Gastrocnemius medialis (tissue), 4 donors: ENCODE measurements around the gene SEMA3D.

Source experiments
- POLR2A ChIP-seq, 2 donors: fragments of 450-650 bp; IDR thresholded peaks; one replicate each; pipeline ENCODE4 v1.6.1; 2017; ENCODE audit warnings: antibody characterized with exemption in 2 of 2, mild to moderate bottlenecking in 2 of 2, moderate library complexity in 2 of 2
- TF ChIP-seq, protein P1 (sequence below), 5 experiments: fragments of 450-650 bp in 3 of 5; fragments of 200-600 bp in 2 of 5; sonication (generic) in 2 of 5; IDR thresholded peaks in 4 of 5; conservative IDR thresholded peaks in 1 of 5; 1 replicate in 4 of 5; 2 replicates in 1 of 5; pipeline ENCODE4 v1.5.1; 2016 to 2019; ENCODE audit warnings: antibody characterized with exemption in 5 of 5, mild to moderate bottlenecking in 3 of 5, moderate library complexity in 3 of 5

DNA sequence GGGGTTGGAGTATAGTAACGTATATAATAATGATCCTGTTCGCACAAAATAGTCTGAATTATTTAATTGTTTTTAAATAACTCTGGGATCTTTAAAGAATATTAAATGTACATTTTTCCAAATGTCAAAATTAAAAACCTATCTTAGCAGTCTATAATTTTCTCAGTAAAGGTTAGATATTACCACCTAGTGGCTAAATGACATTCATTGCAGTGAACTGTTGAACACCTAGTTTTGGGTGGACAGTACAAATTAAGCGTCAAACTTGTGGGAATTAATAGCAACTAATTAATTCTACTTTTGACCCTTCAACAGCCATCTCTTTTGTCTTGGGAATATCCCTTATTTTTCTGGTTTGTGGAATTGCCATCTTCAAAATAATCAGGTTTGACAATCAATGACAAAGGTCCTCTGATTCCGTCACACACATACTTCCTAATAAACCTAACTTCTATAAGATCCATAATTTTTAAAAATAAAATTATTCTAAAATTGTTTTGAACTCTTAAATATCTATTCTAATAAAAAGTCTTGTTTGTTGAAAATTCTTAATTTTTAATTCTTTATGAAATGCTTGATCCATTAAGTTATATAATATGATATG is 165.7 kb downstream of the SEMA3D start:
- no peak for TF ChIP-seq POLR2A (IDR thresholded peaks at IDR 0.05)
- TF ChIP-seq, protein P1, sequence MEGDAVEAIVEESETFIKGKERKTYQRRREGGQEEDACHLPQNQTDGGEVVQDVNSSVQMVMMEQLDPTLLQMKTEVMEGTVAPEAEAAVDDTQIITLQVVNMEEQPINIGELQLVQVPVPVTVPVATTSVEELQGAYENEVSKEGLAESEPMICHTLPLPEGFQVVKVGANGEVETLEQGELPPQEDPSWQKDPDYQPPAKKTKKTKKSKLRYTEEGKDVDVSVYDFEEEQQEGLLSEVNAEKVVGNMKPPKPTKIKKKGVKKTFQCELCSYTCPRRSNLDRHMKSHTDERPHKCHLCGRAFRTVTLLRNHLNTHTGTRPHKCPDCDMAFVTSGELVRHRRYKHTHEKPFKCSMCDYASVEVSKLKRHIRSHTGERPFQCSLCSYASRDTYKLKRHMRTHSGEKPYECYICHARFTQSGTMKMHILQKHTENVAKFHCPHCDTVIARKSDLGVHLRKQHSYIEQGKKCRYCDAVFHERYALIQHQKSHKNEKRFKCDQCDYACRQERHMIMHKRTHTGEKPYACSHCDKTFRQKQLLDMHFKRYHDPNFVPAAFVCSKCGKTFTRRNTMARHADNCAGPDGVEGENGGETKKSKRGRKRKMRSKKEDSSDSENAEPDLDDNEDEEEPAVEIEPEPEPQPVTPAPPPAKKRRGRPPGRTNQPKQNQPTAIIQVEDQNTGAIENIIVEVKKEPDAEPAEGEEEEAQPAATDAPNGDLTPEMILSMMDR (IDR thresholded peaks at IDR 0.05 in 4 of 5, conservative IDR thresholded peaks at IDR 0.05 in 1 of 5): peak in 1 of 5 experiments; percentile 28
